Measurements from ENCODE around the gene KANSL3. TPM values are rescaled to one million over a fixed set of nuclear protein-coding genes. Genes with fewer than 3 reads are reported as not detected.

KANSL3 gene
- total RNA-seq, 1 donor from 2014 or later, result 36.3 TPM

- no peak for DNase-seq (ENCODE audit: low spot score)
- H3K27ac Mint-ChIP-seq (ENCODE audit: unreplicated experiment), result no peak overlapping the region
- no peaks in the 10 kb centered on the region for H3K27me3 Mint-ChIP-seq (ENCODE audit: unreplicated experiment)
- H3K4me3 Mint-ChIP-seq (ENCODE audit: unreplicated experiment), result no peak overlapping the region
- no peaks in the 10 kb centered on the region for H3K9me3 Mint-ChIP-seq (ENCODE audit: unreplicated experiment)
- TF ChIP-seq CTCF (IDR thresholded peaks at IDR 0.05; ENCODE audit: unreplicated experiment), result no peak
- peaks cover 13% of the 10 kb centered on the region for H3K4me1 Mint-ChIP-seq (ENCODE audit: unreplicated experiment)
- peaks cover 31% of the 10 kb centered on the region for H3K36me3 Mint-ChIP-seq (ENCODE audit: low read depth, unreplicated experiment)
These were observed 47.1 kb downstream of the KANSL3 start for GRCh38 chr2:96591054-96591453.

GRCh38 chr2:96587843-96588242 is 50.3 kb downstream of the KANSL3 start:
- TF ChIP-seq CTCF (IDR thresholded peaks at IDR 0.05; ENCODE audit: unreplicated experiment), result no peak
- no peaks in the 10 kb centered on the region for H3K27me3 Mint-ChIP-seq (ENCODE audit: unreplicated experiment)
- H3K27ac Mint-ChIP-seq (ENCODE audit: unreplicated experiment), result peak overlapping the region; percentile 78
- H3K36me3 Mint-ChIP-seq (ENCODE audit: low read depth, unreplicated experiment), result peaks cover 8% of the 10 kb centered on the region
- H3K9me3 Mint-ChIP-seq (ENCODE audit: unreplicated experiment), result no peaks in the 10 kb centered on the region
- H3K4me3 Mint-ChIP-seq (ENCODE audit: unreplicated experiment), result no peak overlapping the region
- DNase-seq (ENCODE audit: low spot score), result no peak
- H3K4me1 Mint-ChIP-seq (ENCODE audit: unreplicated experiment), result peaks cover 13% of the 10 kb centered on the region

DNA sequence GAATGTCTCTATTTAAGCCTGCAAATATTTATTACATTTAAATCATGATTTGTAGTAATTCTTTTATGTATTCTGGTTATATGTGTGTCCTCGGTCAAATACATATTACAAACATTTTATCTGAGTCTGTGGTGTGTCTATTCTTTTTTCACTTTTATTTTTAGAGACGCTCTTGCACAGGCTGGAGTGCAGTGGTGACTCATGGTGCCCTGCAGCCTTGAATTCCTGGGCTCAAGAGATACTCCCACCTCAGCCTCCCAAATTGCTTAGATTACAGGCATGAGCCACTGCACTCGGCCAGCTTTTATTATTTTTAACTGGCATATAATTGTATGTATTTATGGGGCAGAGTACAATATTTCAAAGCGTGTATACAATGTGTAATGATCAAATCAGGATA is 54.1 kb downstream of the KANSL3 start:
- no peak for TF ChIP-seq CTCF (IDR thresholded peaks at IDR 0.05; ENCODE audit: unreplicated experiment)
- no peak overlapping the region for H3K4me3 Mint-ChIP-seq (ENCODE audit: unreplicated experiment)
- no peaks in the 10 kb centered on the region for H3K36me3 Mint-ChIP-seq (ENCODE audit: low read depth, unreplicated experiment)
- no peak overlapping the region for H3K27ac Mint-ChIP-seq (ENCODE audit: unreplicated experiment)
- no peaks in the 10 kb centered on the region for H3K9me3 Mint-ChIP-seq (ENCODE audit: unreplicated experiment)
- peaks cover 13% of the 10 kb centered on the region for H3K4me1 Mint-ChIP-seq (ENCODE audit: unreplicated experiment)
- no peak for DNase-seq (ENCODE audit: low spot score)
- H3K27me3 Mint-ChIP-seq (ENCODE audit: unreplicated experiment), result no peaks in the 10 kb centered on the region

DNA sequence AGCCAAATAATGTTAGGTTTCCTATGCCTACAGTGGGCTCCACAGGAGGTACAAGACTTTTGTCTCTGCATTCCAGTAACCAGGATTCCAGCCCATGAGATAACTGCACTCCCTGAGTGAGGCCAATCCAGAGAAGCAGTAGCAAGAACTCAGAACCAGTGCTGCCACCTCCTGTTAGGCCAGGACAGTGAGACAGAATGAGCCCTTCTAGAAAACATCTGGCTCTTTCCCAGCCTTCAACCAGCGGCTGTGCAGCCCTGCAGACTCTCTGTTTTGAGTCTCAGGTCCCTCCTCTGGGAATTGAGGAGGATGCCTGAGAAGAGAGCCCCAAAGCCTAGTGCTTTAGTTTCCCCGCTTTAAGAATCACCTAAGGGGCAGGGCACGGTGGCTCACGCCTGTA is 57.3 kb downstream of the KANSL3 start:
- Mint-ChIP-seq H3K27ac (ENCODE audit: unreplicated experiment) (no peak overlapping the region), H3K36me3 (ENCODE audit: low read depth, unreplicated experiment) (no peaks in the 10 kb centered on the region), H3K27me3 (ENCODE audit: unreplicated experiment) (no peaks in the 10 kb centered on the region), H3K9me3 (ENCODE audit: unreplicated experiment) (no peaks in the 10 kb centered on the region), H3K4me1 (ENCODE audit: unreplicated experiment) (no peaks in the 10 kb centered on the region), H3K4me3 (ENCODE audit: unreplicated experiment) (no peak overlapping the region)
- no peak for TF ChIP-seq CTCF (IDR thresholded peaks at IDR 0.05; ENCODE audit: unreplicated experiment)
- DNase-seq (ENCODE audit: low spot score), result no peak

- no peaks in the 10 kb centered on the region for H3K9me3 Mint-ChIP-seq (ENCODE audit: unreplicated experiment)
- H3K4me1 Mint-ChIP-seq (ENCODE audit: unreplicated experiment), result no peaks in the 10 kb centered on the region
- no peaks in the 10 kb centered on the region for H3K36me3 Mint-ChIP-seq (ENCODE audit: low read depth, unreplicated experiment)
- H3K4me3 Mint-ChIP-seq (ENCODE audit: unreplicated experiment), result no peak overlapping the region
- no peak overlapping the region for H3K27ac Mint-ChIP-seq (ENCODE audit: unreplicated experiment)
- TF ChIP-seq CTCF (IDR thresholded peaks at IDR 0.05; ENCODE audit: unreplicated experiment), result no peak
- no peaks in the 10 kb centered on the region for H3K27me3 Mint-ChIP-seq (ENCODE audit: unreplicated experiment)
- DNase-seq (ENCODE audit: low spot score), result no peak
These were observed 58.7 kb downstream of the KANSL3 start for GRCh38 chr2:96579422-96579821.
